Measurements from ENCODE around the gene SLC30A9.

The SLC30A9 gene

DNA sequence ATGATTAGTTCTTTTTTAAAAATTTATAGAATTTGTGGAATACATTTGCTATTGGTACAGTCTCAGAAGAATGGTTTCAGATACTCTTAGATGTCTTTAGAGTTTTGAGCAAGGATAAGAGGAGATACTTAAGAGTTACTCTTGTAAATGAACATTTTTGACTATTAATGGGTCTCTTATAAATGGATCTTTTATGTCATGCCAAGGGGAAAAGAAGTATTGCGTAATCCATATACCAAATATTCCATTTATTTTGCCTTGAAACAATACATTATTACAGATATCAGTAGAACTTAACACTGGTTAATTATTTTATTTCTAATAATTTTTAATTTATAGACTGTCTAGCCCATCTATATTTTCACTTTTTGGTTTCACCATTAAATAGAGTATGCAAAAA lies 25.9 kb upstream of the SLC30A9 start:
- FAIRE-seq (no peak), DNase-seq (ENCODE audit: insufficient read length, low spot score) (no peak)
- TF ChIP-seq, protein P1, sequence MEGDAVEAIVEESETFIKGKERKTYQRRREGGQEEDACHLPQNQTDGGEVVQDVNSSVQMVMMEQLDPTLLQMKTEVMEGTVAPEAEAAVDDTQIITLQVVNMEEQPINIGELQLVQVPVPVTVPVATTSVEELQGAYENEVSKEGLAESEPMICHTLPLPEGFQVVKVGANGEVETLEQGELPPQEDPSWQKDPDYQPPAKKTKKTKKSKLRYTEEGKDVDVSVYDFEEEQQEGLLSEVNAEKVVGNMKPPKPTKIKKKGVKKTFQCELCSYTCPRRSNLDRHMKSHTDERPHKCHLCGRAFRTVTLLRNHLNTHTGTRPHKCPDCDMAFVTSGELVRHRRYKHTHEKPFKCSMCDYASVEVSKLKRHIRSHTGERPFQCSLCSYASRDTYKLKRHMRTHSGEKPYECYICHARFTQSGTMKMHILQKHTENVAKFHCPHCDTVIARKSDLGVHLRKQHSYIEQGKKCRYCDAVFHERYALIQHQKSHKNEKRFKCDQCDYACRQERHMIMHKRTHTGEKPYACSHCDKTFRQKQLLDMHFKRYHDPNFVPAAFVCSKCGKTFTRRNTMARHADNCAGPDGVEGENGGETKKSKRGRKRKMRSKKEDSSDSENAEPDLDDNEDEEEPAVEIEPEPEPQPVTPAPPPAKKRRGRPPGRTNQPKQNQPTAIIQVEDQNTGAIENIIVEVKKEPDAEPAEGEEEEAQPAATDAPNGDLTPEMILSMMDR (IDR thresholded peaks at IDR 0.05; ENCODE audit: insufficient read depth, missing control alignments) = no peak

DNA sequence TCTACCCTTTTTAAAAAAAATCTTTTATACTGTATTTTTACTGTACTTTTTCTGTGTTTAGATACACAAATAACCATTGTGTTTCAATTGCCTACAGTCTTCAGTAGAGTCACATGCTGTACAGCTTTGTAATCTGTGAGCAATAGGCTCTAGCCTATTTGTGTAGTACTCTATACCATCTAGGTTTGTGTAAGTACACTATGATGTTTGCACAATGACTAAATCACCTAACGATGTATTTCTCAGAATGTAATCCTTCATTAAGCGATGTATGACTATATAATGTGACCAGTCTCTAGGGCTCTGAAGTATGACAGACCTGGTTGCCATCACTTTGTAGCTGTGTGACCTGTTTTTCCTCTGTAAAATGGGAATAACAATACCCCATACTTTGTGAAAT lies 22.9 kb upstream of the SLC30A9 start:
- FAIRE-seq = no peak
- TF ChIP-seq, protein P1 (IDR thresholded peaks at IDR 0.05; ENCODE audit: insufficient read depth, missing control alignments) = no peak

DNA sequence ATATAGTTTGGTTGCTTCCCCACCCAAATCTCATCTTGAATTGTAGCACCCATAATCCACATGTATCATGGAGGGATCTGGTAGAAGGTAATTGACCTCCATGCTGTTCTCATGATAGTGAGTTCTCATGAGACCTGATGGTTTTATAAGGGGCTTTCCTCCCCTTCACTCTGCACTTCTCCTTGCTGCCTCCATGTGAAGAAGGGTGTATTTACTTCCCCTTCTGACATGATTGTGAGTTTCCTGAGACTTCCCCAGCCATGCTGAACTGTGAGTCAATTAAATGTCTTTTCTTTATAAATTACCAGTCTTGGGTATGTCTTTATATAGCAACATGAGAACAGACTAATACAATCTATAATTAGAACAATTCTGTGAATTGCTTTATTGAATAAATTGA lies 20.7 kb upstream of the SLC30A9 start:
- TF ChIP-seq, protein P1 (IDR thresholded peaks at IDR 0.05; ENCODE audit: insufficient read depth, missing control alignments) = no peak
- FAIRE-seq (no peak), DNase-seq (ENCODE audit: insufficient read length, low spot score) (no peak)

More for the DNA sequence above, 22.9 kb upstream of the SLC30A9 start:
- no peak for DNase-seq (ENCODE audit: insufficient read length, low spot score)

DNA sequence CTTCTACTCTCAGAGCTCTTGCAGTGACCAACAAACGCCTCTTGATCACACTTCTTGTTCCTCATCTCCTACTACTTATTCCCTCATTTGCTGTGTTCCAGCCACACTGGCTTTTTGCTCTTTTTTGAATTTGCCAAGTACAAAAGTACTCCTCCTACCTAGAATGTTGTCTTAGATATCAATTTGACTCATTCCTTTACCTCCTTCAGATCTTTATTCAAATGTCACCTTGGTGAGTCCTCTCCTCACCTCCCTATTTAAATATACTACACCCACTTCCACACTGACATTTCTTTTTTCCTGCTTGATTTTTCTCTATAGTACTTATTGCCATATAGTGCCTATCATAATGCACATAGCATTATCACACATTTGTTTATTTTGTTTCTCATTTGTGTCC lies 15.0 kb upstream of the SLC30A9 start:
- FAIRE-seq = no peak
- TF ChIP-seq, protein P1 (IDR thresholded peaks at IDR 0.05; ENCODE audit: insufficient read depth, missing control alignments) = no peak

DNA sequence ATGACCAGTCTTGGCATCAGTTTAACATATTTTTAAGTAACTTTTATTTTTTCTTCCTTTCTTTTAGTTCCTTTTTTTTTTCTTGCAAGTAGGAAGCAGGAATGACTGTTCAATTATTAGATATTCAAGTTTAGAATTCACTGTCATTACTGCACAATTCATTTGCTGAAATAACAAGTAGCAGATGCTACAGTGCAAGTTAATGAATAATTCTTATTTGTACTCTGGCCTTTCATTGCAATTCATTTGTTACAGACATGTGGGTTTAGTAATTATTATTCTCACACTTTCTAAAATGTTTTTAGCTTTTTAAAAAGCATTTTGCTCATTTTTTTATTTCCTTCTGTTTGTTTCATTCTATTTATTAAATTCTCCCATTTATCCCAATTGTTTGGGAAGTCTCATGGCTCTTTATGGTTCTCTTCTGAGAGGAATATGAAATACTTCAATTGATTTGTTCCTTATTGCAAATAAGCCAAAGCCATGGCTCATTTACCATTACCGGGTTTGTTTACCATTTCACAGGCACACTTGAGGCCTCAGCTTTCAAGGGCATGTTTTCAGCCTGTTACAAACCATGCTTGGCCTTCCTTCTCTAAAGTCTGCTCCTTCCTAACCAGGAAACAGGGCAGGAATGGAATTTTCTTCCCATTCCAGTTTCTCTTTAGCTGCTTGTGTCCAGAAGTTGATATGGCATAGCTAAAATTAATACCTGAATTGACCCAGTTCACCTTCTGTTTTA lies 13.4 kb upstream of the SLC30A9 start:
- FAIRE-seq (no peak), DNase-seq (ENCODE audit: insufficient read length, low spot score) (no peak)
- TF ChIP-seq, protein P1 (IDR thresholded peaks at IDR 0.05; ENCODE audit: insufficient read depth, missing control alignments) = no peak

More for the DNA sequence above, 15.0 kb upstream of the SLC30A9 start:
- DNase-seq (ENCODE audit: insufficient read length, low spot score) = no peak

DNA sequence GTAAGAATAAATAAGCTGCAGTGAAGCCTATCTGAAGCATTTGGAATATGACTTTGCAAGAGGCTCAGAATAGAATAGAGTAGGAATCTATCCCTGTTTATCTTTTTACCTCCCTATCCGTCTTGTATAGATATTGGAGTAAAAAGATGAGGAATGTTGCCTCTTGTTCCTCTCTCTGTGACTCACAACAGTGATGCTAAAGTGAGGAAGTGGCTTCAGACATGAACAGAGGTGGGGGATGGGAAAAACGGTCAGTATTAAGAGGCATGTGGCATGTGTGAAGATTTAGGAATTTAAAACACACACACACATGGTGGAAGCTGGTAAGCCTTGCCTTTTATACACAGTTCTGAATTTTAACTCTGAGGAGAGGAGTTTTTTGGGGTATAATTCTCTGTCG lies 12.6 kb upstream of the SLC30A9 start:
- DNase-seq (ENCODE audit: insufficient read length, low spot score) (no peak), FAIRE-seq (no peak)
- TF ChIP-seq, protein P1 (IDR thresholded peaks at IDR 0.05; ENCODE audit: insufficient read depth, missing control alignments) = no peak

DNA sequence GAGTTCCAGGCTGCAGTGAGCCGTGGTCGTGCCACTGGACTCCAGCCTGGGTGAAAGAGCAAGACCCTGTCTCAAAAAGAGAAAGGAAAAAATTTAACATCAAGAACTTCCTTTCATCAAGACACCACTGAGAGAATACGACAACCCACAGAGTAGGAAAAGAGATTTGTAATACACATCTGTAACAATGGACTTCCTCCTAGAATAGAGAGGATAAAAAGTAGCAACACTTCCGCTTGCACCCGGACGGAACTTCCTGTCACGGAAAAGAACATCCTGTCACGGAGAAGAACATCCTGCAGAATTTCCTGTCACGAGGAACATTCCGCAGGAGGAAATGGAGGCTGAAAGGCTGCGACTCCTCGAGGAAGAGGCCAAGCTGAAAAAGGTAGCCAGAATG lies 8.9 kb upstream of the SLC30A9 start, which contains the start of gene DCAF4L1:
TSS of gene DCAF4L1 (plus strand) at position 301 of the 400 bp plus-strand sequence. CDS start at position 338, 37 bp downstream.
- FAIRE-seq (no peak), DNase-seq (ENCODE audit: insufficient read length, low spot score) (no peak)
- TF ChIP-seq, protein P1 (IDR thresholded peaks at IDR 0.05; ENCODE audit: insufficient read depth, missing control alignments) = no peak

Measured in D721Med (cell line).